HS-5 (cell line): ENCODE results near the gene ZNF597.

Source experiments
- DNase-seq: peaks from one replicate; pipeline ENCODE4 v3.0.0-alpha.2; 2012; ENCODE audit warnings: low read depth

Gene ZNF597, protein sequence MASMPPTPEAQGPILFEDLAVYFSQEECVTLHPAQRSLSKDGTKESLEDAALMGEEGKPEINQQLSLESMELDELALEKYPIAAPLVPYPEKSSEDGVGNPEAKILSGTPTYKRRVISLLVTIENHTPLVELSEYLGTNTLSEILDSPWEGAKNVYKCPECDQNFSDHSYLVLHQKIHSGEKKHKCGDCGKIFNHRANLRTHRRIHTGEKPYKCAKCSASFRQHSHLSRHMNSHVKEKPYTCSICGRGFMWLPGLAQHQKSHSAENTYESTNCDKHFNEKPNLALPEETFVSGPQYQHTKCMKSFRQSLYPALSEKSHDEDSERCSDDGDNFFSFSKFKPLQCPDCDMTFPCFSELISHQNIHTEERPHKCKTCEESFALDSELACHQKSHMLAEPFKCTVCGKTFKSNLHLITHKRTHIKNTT

DNA sequence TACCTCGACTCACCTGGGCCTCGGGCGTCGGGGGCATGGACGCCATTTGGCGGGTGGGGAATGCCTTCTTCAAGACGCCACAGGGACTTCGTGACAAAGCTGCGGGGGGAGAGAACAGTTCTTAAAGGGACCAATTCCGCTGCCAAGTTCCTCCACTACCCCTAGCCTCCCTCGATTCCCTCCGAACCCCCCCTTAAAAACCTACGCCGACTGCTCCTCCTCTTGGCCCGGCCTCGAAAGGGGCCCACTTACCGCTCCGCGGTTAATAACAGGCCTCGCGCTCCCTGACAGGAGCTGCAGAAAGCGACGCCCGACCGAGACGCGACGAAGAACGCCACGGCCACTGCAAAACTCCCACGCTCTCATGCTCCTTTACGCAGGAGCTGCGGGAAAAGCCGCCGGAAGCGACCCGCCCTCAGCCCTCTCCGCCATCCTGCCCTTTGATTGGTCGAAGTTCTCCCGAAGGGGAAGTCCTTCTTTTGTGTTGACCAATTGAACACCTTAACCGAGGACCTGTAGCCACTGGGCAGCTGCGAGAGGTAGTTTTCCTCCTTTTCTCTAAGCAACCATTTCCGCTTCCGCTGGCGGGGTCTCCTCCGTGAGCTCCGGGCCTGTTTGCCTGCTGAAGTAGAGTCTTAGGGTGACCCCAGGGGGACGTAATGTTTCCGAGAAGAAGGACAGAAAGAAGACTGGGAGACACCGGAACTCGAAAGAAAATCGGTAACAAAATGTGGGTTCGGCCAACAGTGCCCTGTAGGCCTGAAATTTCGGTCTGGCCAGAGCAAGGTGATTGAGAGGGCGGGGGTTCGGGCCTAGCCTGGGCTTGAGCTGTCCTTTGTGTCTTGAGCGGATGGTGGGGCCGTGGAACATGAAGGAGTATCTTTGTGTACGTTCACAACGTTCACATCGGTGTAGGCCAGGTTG, at the start of gene ZNF597, which contains the start of gene NAA60:
TSS of gene ZNF597 (minus strand) at position 397 of the 924 bp plus-strand sequence. CDS start at position 46, 351 bp downstream.
TSS of gene NAA60 (plus strand) at position 573 of the 924 bp plus-strand sequence. CDS start 32,548 bp downstream, outside the sequence.
- peak; percentile 55 for DNase-seq

DNA sequence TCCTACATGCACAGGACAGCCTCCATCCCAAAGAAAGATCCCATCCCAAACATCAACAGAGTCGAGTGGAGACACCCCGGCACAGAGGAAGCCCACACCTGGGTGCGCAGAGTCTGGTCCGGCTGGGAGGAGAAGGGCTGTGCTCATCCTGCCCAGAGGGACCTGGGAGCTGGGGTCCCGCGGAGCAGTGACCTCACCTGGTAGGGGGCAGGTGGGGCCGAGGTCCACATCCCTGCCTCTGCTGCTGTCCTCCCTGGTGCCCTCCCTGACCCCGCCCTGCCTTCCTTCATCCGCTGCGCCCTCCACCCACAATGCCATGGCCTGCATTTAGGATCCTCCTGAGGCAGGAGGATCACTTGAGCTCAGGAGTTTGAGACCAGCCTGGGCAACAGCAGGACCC, 49.1 kb upstream of the ZNF597 start:
- no peak for DNase-seq

DNA sequence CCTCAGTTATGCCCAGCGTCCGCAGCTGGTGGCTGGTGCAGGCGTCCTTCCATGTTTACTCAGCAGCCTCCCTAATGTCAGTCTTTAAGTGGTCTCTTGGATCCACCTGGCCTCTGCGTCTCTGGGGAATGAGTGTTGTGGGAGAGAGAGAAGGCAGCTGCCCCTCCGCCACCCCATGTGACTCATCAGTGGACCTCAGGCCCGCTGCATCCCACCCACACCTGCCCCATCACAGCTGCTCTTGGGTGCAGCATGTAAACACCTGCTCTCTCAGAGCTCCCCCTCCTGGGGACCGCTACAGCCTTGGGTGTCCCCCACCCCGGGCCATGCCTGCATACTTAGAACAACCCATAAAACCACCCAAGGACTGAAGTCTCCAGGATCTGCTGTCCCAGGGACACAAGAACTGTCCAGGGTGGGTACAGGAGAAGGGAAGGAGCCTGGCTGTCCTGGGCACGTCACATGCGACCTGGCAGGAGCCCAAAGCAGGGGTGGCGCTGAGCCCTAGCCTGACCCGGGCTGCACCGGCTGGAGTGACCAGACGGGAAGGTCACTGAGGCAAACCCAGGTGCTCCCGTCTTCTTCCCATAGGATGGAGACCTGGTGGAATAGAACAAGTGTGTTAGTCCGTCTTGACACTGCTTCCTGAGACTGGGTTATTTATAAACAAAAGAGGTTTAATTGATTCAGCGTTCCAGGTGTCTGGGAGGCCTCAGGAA, 47.8 kb upstream of the ZNF597 start:
- no peak for DNase-seq

- no peak for DNase-seq
Measured at GRCh38 chr16:3488801-3489200, 45.5 kb upstream of the ZNF597 start.

DNA sequence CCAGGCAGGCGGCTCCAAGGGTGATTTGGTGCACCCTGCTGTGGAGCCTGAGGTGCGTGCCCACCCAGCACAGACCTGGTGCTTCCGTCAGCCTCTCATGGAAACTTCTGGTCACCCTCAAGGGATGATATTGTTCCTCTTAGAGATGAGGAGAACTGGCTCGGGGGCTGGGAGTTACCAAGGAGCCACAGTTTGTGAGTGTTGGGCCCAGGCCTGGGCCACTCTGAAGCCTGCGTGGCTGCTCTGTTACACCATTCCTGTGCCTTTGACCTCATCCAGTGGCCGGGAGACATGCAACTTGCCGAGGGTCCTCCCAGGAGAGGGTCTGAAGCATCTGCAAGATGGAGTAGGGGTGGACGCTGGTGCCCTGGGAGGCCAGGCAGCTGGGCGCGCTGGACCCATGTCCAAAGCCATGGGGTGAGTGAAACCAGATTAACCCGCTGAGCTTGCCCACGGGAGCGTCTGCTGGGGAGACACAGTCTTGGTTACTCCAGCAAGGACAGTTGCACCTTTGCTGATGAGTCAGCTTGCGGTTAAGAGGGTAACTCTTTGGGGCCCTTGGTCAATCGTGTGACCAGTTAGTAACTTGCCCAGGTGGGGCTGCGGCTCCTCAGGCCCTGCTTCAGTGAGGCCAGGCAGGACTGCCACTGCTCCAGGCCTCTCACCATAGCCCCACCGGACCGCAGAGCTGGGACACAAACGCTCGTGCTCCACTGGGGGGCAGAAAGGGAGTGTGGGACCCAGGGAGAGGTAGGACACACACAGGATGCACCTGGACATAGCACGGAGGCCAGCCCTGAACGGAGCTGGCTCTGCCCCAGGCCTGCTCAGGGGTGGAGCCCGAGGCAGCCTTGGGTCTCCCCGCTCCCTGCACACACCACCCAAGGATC, 44.5 kb upstream of the ZNF597 start:
- DNase-seq = no peak

DNA sequence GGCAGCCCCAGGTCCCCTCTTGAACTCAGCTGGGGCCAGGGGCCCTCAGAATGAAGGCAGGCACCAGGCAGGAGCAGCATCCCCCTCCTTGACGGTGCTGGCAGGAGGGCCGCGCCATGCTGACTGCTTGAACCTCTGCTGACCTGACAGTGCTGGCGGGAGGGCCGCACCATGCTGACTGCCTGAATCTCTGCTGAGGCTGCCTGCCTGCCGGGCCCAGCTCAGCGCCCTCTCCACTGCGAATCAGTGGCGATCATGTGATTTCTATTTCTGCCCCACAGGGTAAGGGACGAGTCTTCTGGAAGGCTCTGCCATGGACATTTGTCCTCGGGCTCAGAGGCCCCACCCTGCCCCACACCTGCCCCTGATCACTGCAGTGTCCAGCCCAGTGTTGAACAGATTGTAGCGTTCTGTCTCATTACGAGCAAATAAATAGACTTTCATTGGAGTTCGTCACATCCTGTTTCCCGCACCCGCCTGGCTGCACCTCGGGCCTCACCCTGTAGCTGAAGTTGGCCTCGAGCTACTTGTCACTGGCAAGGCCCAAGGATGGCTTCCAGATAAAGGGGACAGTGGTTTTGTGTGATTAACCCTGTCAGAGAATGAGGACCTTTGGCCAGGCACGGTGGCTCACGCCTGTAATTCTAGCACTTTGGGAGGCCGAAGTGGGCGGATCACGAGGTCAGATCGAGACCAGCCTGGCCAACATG, 43.4 kb upstream of the ZNF597 start:
- no peak for DNase-seq

DNA sequence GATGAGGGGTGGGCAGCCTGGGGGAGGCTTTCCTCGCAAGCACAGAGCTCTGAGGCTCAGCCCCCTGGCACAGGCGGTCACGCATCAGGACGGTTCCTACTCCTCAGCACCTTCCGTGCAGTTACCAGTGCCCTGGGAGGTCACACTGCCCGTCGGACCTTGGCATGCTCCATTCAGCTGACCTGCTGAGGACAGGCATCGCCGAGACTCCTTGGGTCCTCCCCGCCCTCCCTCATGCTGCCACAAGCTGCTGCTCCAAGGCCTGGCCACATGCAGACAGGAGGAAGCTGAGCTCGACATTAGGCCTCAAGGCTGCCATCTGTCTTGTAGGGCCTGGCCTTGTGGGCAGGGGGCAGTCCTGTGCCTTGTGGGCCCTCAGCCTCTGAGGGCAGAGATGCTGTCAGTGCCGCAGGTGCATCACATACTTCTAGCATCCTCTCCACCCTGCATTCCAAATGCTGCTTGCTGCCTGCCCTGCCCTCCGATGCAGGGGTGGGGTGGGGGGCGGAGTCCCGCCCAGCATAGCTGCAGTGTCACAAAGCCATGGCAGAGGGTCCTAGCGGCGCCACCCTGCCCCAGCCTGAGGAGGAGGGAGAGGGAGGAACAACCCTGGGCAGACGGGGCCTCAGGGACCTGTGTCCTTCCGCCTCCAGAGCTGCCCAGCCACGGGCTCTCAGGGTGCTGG, 42.7 kb upstream of the ZNF597 start:
- no peak for DNase-seq

DNA sequence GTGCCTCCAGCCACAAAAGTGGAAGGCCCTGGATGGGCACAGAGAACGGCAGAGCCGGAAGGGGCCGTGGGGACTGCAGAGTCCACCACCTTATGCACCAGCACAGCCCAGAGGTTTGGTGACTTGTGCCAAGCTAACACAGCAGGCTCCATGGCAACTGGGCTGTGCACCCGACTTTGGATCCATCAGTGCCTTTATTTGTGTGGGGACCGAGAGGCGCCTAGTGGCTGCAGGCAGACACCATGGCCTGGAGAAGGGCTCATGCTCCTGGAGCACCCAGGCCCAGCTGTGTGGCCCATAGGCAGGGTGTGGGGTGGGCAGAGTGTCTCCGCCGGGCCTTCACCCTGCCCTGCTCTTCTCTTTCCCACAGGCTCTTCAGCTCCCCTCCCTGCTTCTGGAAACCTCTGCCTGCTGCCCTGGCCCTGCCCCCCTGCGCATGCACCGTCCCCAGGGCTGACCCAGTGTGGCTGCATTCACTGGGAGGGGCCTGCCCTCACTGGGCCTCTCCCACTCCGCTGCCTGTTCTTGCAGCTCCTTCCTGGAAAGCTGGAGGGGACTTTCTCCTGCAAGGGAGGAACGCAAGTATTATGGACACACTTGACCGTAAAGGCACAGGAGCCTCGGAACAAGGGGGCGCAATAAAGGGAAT, 41.9 kb upstream of the ZNF597 start:
- DNase-seq = no peak

- no peak for DNase-seq
Measured at GRCh38 chr16:3484318-3485096, 41.2 kb upstream of the ZNF597 start.

GRCh38 chr16:3482659-3483241, 39.4 kb upstream of the ZNF597 start:
- DNase-seq = no peak

DNA sequence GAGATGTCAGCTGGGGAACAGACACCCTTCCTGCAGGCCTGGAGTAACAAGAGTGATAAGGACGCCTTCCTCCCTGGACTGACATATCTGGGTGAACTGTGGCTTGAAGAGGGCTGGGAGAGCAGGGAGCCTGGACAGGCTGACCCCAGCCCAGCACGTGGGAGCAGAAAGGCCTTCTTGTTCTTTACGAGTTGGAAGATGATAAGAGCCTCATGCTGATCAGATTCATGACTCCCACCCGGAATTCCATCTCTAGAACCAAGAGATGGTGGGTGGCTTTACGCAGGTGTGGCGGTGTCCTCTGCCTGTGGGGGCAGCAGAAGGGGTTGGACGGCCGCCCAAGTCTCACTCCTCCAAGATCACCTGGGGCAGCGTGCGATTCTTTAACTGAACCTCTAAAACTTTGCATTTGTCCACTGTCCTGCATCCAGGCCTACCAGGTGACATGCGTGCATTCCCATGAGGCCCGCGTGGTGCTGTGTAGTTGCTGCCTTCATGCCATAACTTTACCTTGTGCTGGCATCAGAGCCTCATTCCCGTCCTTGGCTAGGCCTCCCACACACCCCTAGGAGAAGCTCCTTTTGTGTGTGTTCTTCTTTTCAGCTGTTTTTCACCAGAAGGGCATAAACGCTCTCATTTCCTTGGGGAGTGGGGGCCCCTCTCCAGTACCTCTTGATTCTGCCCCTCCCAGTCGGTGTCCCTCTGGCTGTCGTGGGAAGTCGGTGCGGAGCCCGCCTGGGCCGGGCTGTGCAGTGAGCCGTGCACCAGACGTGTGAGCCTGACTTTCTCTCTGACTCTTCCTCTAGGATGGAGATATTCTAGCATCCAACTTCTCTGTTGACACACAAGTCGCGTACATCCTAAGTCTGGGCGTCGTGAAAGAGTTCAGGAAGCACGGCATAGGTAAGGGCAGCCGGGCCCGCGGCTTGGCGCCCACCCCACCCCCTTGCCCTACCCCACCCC, 38.7 kb upstream of the ZNF597 start:
- no peak for DNase-seq

DNA sequence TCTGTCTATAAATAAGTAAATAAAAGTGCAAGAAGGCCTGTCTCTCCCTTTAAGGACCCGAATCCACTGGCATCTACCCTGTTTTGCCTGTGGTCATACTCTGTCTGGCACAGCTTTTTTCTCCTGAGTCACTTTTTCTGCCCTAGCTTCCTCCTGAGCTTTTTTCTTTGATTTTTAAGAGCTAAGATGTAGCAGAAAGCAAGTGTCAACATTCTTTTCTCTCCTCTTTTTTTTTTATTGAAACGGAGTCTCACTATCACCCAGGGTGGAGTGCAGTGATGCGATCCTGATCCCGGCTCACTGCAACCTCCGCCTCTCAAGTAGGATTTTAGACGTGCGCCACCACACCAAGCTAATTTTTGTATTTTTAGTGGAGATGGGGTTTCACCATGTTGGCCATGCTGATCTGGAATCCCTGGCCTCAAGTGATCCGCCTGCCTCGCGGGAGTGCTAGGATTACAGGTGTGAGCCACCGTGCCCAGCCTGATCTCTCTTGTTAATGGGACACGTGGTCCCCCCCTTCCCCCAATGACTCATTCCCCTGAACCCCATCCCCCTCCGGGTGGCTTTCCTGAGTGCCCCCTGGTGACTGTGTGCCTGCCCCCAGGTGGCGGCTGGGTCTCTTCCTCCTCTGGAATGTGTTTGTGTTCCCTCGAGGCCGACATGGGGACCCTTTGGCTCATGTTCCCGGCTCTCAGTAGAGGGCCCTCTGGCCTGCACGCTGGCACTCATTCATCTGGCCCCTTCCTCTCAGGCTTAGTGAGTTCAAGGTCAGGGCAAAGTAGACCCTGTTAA, 37.8 kb upstream of the ZNF597 start:
- no peak for DNase-seq

DNA sequence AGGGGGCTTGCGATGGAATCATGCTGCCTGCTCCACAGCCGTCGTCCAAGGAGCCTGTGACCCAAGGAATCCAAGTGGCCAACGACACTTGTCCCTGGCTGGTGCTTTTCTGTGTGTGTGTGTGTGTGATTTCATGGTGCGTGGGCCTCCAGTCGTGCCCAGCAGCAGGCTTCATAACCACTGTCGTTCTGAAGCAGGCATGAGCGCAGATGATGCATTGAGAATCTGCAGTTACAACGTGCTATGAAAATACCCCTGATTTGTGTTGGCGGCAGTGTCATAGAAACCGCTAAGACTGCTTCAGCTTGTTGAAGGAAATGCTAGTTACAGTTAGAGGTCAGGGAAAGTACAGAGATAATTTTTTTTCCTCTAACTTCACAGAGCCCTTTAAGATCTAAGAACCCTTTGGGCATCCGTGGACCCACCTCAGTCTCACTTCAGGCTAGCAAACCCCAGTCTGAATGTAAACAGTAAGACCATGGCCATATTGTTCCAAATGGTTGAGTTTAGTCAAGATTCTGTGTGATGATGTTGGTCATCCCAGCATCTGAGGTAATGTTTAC, 36.4 kb upstream of the ZNF597 start:
- DNase-seq = no peak

GRCh38 chr16:3478242-3478925, 35.1 kb upstream of the ZNF597 start:
- no peak for DNase-seq

DNA sequence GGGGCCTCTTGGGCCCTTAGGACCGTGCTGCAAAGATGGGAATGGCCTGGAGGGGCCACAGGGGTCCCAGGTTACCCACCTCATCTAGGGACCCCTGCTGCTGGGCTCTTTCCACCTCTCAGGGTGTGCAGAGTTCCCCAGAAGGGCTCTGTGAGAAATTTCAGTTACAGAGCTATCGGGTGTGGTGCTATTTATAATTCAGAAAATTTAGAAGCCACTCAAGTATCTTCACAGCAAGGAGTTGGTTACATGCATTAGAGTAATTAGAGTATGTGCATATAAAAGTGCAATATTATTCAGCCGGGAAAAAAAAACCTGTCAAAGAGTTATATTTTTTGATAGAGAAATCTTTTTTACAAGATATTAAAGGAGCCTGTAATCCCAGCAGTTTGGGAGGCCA, 33.1 kb upstream of the ZNF597 start:
- DNase-seq = no peak
